Left lung (tissue), 10 donors: ENCODE data around the gene EHBP1. TPM values are rescaled to one million over a fixed set of nuclear protein-coding genes. Genes with fewer than 3 reads are reported as not detected.

Experiments used
- ATAC-seq: fragments of 200-7000 bp; cut with Tn5 transposase; one replicate; pipeline ENCODE4 v1.9.1; 2020; ENCODE audit warnings: moderate library complexity
- DNase-seq, 4 donors: peaks; one replicate each; pipeline ENCODE4 v3.0.0-alpha.2; 2013 to 2020
- H3K27ac ChIP-seq, 2 donors: fragments of 200-600 bp; sonication (generic) in 1 of 2; one replicate each; pipeline versions ENCODE4 v1.5.0 to v1.8.0; 2020 to 2021
- H3K27me3 ChIP-seq, 2 donors: fragments of 200-600 bp; sonication (generic) in 1 of 2; one replicate each; pipeline versions ENCODE4 v1.5.0 to v1.8.0; 2020 to 2021
- H3K36me3 ChIP-seq, 2 donors: fragments of 200-600 bp; sonication (generic) in 1 of 2; one replicate each; pipeline versions ENCODE4 v1.5.0 to v1.8.0; 2020 to 2021
- H3K4me1 ChIP-seq, 2 donors: fragments of 200-600 bp; one replicate each; pipeline ENCODE4 v1.8.0; 2021
- H3K4me3 ChIP-seq, 2 donors: fragments of 200-600 bp; sonication (generic) in 1 of 2; one replicate each; pipeline versions ENCODE4 v1.5.0 to v1.8.0; 2020 to 2021; ENCODE audit warnings: mild to moderate bottlenecking in 1 of 2
- H3K9me3 ChIP-seq, 2 donors: fragments of 200-600 bp; sonication (generic) in 1 of 2; one replicate each; pipeline versions ENCODE4 v1.5.0 to v1.8.0; 2020 to 2021
- intact Hi-C, 2 donors: fragments of 100-400 bp; cut with DNase I; formaldehyde crosslinking; loops; one replicate each; pipeline versions ENCODE4 v1.11.2 to v1.14.2; 2022
- polyA plus RNA-seq, 6 donors: library from polyadenylated mRNA; unstranded; fragments of 120-200 nt; gene quantifications; one replicate each; pipeline ENCODE4 v1.2.1, GENCODE V29; 2013; ENCODE audit not compliant: insufficient read length in 6 of 6
- total RNA-seq, 2 donors: library from RNA; stranded (reverse); fragmentation: NEBNext Ultra II Directional; extraction: Animal tissue kit (Norgen Biotek cat#: 25700); gene quantifications; one replicate each; pipeline ENCODE4 v1.2.1, GENCODE V29; 2021
- TF ChIP-seq, protein P1 (sequence below), 2 donors: fragments of 200-600 bp; sonication (generic) in 1 of 2; IDR thresholded peaks; one replicate each; pipeline versions ENCODE4 v1.5.0 to v1.8.0; 2021; ENCODE audit warnings: antibody characterized with exemption in 2 of 2
- donor health status: DM: no; HTN: yes; CAD: no.
- donor health status: DM: no; HTN: no; CAD: no.

Gene EHBP1
- total and polyA plus RNA-seq, 8 donors, result 35.4 to 48.9 (median 38.9) TPM

DNA sequence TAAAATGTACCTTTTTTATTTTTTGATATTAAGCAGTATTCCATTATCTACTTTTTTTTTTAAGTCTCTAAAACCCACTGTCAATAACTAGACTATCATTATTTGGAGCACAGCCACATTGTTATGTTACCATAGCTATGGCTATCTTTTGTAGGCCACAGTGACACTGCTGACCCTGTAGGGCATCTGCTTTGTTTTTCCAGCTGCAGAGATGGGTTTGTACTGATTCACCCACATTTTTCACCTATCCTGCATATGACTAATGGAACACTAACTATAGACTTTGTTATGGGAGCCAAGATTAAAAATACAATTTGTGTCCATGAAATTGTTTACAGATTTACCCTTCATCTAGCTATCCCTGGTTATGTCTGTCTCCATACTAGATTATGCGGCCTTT is 323.5 kb downstream of the EHBP1 start:
- TF ChIP-seq, protein P1, sequence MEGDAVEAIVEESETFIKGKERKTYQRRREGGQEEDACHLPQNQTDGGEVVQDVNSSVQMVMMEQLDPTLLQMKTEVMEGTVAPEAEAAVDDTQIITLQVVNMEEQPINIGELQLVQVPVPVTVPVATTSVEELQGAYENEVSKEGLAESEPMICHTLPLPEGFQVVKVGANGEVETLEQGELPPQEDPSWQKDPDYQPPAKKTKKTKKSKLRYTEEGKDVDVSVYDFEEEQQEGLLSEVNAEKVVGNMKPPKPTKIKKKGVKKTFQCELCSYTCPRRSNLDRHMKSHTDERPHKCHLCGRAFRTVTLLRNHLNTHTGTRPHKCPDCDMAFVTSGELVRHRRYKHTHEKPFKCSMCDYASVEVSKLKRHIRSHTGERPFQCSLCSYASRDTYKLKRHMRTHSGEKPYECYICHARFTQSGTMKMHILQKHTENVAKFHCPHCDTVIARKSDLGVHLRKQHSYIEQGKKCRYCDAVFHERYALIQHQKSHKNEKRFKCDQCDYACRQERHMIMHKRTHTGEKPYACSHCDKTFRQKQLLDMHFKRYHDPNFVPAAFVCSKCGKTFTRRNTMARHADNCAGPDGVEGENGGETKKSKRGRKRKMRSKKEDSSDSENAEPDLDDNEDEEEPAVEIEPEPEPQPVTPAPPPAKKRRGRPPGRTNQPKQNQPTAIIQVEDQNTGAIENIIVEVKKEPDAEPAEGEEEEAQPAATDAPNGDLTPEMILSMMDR (IDR thresholded peaks at IDR 0.05), result no peak
- Histone ChIP-seq H3K36me3 (no peaks in the 10 kb centered on the region), H3K27me3 (no peaks in the 10 kb centered on the region), H3K4me1 (no peaks in the 10 kb centered on the region), H3K9me3 (no peaks in the 10 kb centered on the region), H3K4me3 (no peak overlapping the region), H3K27ac (no peak overlapping the region)
- intact Hi-C loops, result no loop called here
- ATAC-seq, result no peak
- no peak for DNase-seq

DNA sequence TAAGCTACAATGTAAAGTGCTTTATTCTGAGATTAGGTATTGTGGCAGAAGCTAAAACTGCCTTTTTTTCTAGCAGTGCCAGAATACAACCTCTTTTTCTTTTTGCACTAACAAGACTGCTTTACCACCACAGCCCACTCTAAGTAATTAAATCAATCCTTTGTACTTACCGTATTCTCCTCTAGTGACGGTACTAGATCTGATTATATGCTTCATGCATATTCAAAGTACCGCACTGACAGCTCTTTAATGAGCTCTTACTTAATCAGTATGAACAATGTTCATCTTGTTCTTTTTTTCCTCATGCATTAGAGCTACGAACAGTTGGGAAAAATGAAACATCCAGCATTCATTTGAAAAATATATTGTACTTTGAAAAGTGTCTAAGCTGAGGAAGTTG is 329.0 kb downstream of the EHBP1 start:
- Histone ChIP-seq H3K4me1 (no peaks in the 10 kb centered on the region), H3K4me3 (no peak overlapping the region), H3K9me3 (no peaks in the 10 kb centered on the region), H3K27ac (no peak overlapping the region), H3K27me3 (no peaks in the 10 kb centered on the region), H3K36me3 (no peaks in the 10 kb centered on the region)
- TF ChIP-seq, protein P1 (IDR thresholded peaks at IDR 0.05), result no peak
- intact Hi-C loops, result no loop called here
- ATAC-seq (no peak), DNase-seq (no peak)

DNA sequence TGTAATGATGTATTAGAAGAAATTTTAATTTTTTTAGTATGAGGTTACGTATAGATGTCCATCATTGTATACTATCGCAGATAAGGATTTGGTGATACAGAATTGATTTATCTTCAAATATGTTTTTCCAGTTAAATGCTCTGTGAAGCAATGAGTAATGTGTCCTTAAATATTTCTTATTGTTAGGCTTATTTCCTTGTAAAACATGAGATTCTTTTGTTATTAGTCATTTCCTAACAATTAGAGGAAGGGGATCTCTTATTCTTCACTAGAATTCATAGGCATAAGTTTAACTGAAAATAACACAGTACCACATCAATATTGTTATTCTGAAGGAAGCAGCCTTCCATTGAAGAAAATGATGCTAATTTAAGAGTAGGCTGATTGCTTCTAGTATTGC is 329.7 kb downstream of the EHBP1 start:
- TF ChIP-seq, protein P1 (IDR thresholded peaks at IDR 0.05), result no peak
- Histone ChIP-seq H3K36me3 (no peaks in the 10 kb centered on the region), H3K4me3 (no peak overlapping the region), H3K27me3 (no peaks in the 10 kb centered on the region), H3K27ac (no peak overlapping the region), H3K9me3 (no peaks in the 10 kb centered on the region), H3K4me1 (no peaks in the 10 kb centered on the region)
- DNase-seq (no peak), ATAC-seq (no peak)
- intact Hi-C loops, result no loop called here

DNA sequence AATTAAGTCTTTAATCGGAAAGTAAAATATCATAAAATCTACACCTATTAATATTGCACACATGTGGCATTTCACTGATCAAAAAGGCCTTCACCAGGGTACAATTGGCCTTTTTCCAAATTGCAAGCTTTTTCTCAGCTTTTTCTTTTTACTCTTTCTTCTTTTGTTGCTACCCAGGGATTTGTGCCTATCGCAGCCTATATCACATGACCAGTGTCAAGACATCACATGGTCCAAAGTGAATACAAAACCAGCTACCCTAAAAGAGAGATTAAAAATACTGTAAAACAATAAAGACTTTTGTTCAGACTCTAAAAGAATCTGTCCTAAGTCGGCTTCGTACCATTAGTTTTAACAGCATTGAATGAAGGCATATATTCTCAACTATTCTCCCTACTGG is 330.1 kb downstream of the EHBP1 start:
- DNase-seq, result no peak
- ATAC-seq, result no peak
- no peaks in the 10 kb centered on the region for H3K4me1 ChIP-seq
- TF ChIP-seq, protein P1 (IDR thresholded peaks at IDR 0.05), result no peak
- no peak overlapping the region for H3K27ac ChIP-seq
- no peaks in the 10 kb centered on the region for H3K36me3 ChIP-seq
- H3K27me3 ChIP-seq, result no peaks in the 10 kb centered on the region
- intact Hi-C loops, result no loop called here
- H3K4me3 ChIP-seq, result no peak overlapping the region
- no peaks in the 10 kb centered on the region for H3K9me3 ChIP-seq

DNA sequence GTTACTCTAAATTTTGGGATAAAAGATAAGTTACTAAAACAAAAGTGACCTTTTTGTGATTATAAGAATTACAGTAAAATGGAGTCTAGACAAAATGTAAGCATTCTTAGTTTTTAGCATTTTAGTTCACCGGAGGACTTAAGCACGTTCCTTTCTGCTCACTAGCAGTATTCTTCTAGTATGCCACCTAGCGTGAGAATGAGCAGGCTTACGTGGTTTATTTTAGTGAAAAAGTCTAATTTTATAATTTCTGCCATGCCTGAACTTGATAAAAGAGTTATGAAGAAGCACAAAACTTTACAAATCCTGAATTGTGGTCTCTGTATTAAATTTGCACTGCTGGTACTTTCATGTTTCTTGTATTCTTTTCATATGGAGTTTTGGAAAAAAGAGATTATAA is 332.5 kb downstream of the EHBP1 start:
- DNase-seq (no peak), ATAC-seq (no peak)
- Histone ChIP-seq H3K9me3 (no peaks in the 10 kb centered on the region), H3K27me3 (no peaks in the 10 kb centered on the region), H3K4me1 (no peaks in the 10 kb centered on the region), H3K4me3 (no peak overlapping the region), H3K36me3 (no peaks in the 10 kb centered on the region), H3K27ac (no peak overlapping the region)
- TF ChIP-seq, protein P1 (IDR thresholded peaks at IDR 0.05), result no peak
- intact Hi-C loops, result no loop called here
